Breast epithelium (tissue), 3 donors: ENCODE results near the gene DUS4L.

Source experiments
- POLR2AphosphoS5 ChIP-seq, 3 donors: sonication (generic); formaldehyde crosslinking; IDR thresholded peaks; one replicate each; pipeline ENCODE4 v1.6.1; 2017; ENCODE audit warnings: antibody characterized with exemption in 3 of 3
- TF ChIP-seq, protein P1 (sequence below), 3 donors: fragments of 450-650 bp; IDR thresholded peaks; one replicate each; pipeline ENCODE4 v1.5.1; 2016 to 2017; ENCODE audit warnings: antibody characterized with exemption in 3 of 3, mild to moderate bottlenecking in 3 of 3, moderate library complexity in 3 of 3

DNA sequence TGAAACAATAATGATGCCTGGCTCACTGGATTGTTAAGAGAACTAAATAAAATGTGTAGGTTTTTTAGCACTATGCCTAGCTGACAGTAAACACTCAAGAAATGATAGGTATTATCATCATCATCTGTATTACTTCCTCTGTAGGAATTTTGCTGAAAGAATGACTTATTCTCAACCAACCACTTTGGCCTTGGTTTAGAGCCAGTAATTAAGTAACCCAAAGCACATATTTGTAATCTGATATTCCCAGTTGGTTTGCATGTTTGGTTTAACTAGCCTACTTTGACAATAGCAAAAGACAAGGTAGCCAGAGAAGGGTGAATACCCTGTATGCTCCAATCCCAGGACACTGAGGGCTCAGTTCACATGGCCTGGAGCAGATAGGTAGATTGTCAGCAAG lies 50.7 kb downstream of the DUS4L start:
- TF ChIP-seq, protein P1, sequence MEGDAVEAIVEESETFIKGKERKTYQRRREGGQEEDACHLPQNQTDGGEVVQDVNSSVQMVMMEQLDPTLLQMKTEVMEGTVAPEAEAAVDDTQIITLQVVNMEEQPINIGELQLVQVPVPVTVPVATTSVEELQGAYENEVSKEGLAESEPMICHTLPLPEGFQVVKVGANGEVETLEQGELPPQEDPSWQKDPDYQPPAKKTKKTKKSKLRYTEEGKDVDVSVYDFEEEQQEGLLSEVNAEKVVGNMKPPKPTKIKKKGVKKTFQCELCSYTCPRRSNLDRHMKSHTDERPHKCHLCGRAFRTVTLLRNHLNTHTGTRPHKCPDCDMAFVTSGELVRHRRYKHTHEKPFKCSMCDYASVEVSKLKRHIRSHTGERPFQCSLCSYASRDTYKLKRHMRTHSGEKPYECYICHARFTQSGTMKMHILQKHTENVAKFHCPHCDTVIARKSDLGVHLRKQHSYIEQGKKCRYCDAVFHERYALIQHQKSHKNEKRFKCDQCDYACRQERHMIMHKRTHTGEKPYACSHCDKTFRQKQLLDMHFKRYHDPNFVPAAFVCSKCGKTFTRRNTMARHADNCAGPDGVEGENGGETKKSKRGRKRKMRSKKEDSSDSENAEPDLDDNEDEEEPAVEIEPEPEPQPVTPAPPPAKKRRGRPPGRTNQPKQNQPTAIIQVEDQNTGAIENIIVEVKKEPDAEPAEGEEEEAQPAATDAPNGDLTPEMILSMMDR (IDR thresholded peaks at IDR 0.05), result no peak
- no peak for TF ChIP-seq POLR2AphosphoS5 (IDR thresholded peaks at IDR 0.05)
